ENCODE data around the gene DTX3L.

GRCh38 chr3:122515870-122516269 is 48.3 kb upstream of the DTX3L start:
- TF ChIP-seq CTCF (IDR thresholded peaks at IDR 0.05; ENCODE audit: insufficient read depth, low read length) (no peak), POLR2AphosphoS5 (IDR thresholded peaks at IDR 0.05; ENCODE audit: low read depth) (no peak)
